Measurements from ENCODE around the gene LIPT2. TPM values are rescaled to one million over a fixed set of nuclear protein-coding genes. Genes with fewer than 3 reads are reported as not detected.

LIPT2 gene
- polyA plus RNA-seq (2011; rRNA removed) (2.1 TPM in 2 replicates), polyA minus RNA-seq (2011; rRNA and poly(A)+ RNA removed) (2.0 and 2.3 TPM in 2 replicates)

DNA sequence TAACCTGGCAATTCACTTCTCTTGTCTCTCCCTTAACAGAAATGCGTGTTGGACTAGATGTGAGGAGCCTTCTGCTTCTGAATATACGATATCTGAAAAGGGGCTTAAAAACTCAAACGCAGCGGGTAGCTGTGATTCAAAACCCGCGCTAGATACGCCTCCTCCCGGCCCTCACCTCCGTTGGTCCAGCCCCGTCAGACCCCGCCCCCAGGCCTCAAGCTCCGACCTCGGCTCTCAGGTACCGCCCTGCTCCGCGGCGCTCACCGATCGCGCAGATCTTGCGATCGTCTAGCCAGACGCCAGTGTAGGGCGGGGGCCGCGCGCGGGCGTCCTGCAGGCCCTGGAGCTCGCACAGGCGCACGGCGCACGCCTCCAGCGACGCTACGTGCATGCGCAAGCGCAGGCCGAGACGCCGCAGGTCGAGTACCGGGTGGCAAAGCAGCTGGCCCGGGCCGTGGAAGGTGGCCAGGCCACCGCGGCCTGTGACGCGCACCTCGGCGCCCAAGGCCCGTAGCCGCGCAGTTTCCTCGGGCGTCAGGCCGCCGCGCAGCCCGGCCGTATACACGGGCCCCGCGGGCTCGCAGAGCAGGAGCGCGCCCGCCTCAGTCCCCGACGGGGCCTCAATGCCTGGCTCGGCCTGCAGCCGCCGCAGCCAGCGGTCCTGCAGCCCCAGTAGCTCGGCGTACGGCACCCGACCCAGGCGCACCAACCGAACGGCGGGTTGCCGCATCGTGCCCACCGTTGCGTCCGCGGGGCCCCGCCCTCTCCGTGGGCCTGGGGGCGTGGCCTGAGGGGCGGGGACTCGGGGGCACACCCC lies at the start of gene LIPT2:
LIPT2 (minus strand) TSS at position 751 of the 817 bp plus-strand sequence; CDS start at position 730, 21 bp downstream.
- Histone ChIP-seq H3K27me3 (ENCODE audit: control insufficient read depth, insufficient read depth, low read length) (no peaks in the 10 kb centered on the region), H3K27ac (ENCODE audit: low read depth, low read length) (no peak within 1 kb of the TSS), H3K4me3 (ENCODE audit: low read depth, low read length) (peak within 1 kb of the TSS; percentile 70), H3K9me3 (ENCODE audit: control insufficient read depth, insufficient read depth, low read length) (no peaks in the 10 kb centered on the region)
- ChIA-PET CTCF (interaction anchor here (0.6 to 1.4 kb wide), 5 partner anchors 8 to 237 kb away, joined by 3 to 5 read pairs (median 3); no protein-coding TSS in a partner anchor), POLR2A (interaction anchor here (0.6 to 1.9 kb wide), 13 partner anchors 13 to 1952 kb away, joined by 3 to 11 read pairs (median 4); partner anchors contain the start of genes EMSY and KCNE3)
- DNase-seq (ENCODE audit: low read depth, low spot score): peak; percentile 87
- TF ChIP-seq CTCF (IDR thresholded peaks at IDR 0.05; ENCODE audit: low read depth, low read length): no peak

- DNase-seq (ENCODE audit: low read depth, low spot score): no peak
- no peak for TF ChIP-seq CTCF (IDR thresholded peaks at IDR 0.05; ENCODE audit: low read depth, low read length)
- Histone ChIP-seq H3K27me3 (ENCODE audit: control insufficient read depth, insufficient read depth, low read length) (peaks cover 13% of the 10 kb centered on the region), H3K4me3 (ENCODE audit: low read depth, low read length) (no peak overlapping the region), H3K27ac (ENCODE audit: low read depth, low read length) (no peak overlapping the region), H3K9me3 (ENCODE audit: control insufficient read depth, insufficient read depth, low read length) (peaks cover 6% of the 10 kb centered on the region; the same call in 1 of the 2 replicates)
- ChIA-PET POLR2A (no interaction called here), CTCF (no interaction called here)
Observed at GRCh38 chr11:74541466-74541865, 47.9 kb upstream of the LIPT2 start.

- CTCF ChIA-PET: no interaction called here
- H3K9me3 ChIP-seq (ENCODE audit: control insufficient read depth, insufficient read depth, low read length): peaks cover 6% of the 10 kb centered on the region; the same call in 1 of the 2 replicates
- no peak overlapping the region for H3K27ac ChIP-seq (ENCODE audit: low read depth, low read length)
- DNase-seq (ENCODE audit: low read depth, low spot score): no peak
- POLR2A ChIA-PET: no interaction called here
- no peak for TF ChIP-seq CTCF (IDR thresholded peaks at IDR 0.05; ENCODE audit: low read depth, low read length)
- peaks cover 7% of the 10 kb centered on the region for H3K27me3 ChIP-seq (ENCODE audit: control insufficient read depth, insufficient read depth, low read length)
- no peak overlapping the region for H3K4me3 ChIP-seq (ENCODE audit: low read depth, low read length)
Observed at GRCh38 chr11:74540270-74540669, 46.7 kb upstream of the LIPT2 start.

DNA sequence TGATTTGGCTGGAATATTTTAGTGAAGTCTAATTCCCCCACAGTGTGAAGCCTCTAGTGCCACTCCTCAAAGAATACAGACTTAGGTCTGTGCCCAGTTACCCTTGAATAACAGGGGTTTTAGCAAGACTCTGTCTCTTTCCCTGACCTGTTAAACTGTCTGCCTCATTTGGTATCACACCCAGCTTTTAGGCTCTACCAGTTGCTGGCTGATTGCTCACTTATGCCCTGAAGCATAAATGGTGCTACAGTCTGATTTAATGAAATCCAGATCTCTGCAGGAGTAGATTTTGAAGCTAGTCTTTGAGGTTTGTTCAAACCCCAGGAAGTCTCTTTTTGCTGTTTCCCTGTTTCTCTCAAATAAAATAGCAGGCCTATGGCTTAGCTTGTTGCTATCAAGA lies 45.2 kb upstream of the LIPT2 start:
- no peaks in the 10 kb centered on the region for H3K9me3 ChIP-seq (ENCODE audit: control insufficient read depth, insufficient read depth, low read length)
- no peak for TF ChIP-seq CTCF (IDR thresholded peaks at IDR 0.05; ENCODE audit: low read depth, low read length)
- H3K27me3 ChIP-seq (ENCODE audit: control insufficient read depth, insufficient read depth, low read length): peaks cover 7% of the 10 kb centered on the region
- no peak overlapping the region for H3K4me3 ChIP-seq (ENCODE audit: low read depth, low read length)
- DNase-seq (ENCODE audit: low read depth, low spot score): no peak
- no peak overlapping the region for H3K27ac ChIP-seq (ENCODE audit: low read depth, low read length)
- ChIA-PET CTCF (no interaction called here), POLR2A (no interaction called here)
